BE2C (cell line): ENCODE data around the gene CLIP4.

Source experiments
- DNase-seq: peaks from one replicate; pipeline ENCODE4 v3.0.0-alpha.2; 2020
- H3K27me3 ChIP-seq: fragments of 250-450 bp; sonication (Bioruptor Pico); 2 replicates; pipeline ENCODE4 v1.5.1; 2020; ENCODE audit warnings: mild to moderate bottlenecking
- H3K36me3 ChIP-seq: fragments of 250-450 bp; sonication (Bioruptor Pico); 2 replicates; pipeline ENCODE4 v1.5.1; 2020; ENCODE audit warnings: mild to moderate bottlenecking
- H3K4me1 ChIP-seq: fragments of 250-450 bp; sonication (Bioruptor Pico); 2 replicates; pipeline ENCODE4 v1.5.1; 2020
- H3K4me3 ChIP-seq: 2 replicates; pipeline ENCODE4 v1.5.1; 2011; ENCODE audit warnings: low read depth, low read length
- H3K9me3 ChIP-seq: fragments of 250-450 bp; sonication (Bioruptor Pico); 2 replicates; pipeline ENCODE4 v1.5.1; 2020
- TF ChIP-seq, protein P1 (sequence below): IDR thresholded peaks from 2 replicates; pipeline ENCODE4 v1.5.1; 2012; ENCODE audit warnings: mild to moderate bottlenecking, low read depth, low read length

Gene CLIP4

DNA sequence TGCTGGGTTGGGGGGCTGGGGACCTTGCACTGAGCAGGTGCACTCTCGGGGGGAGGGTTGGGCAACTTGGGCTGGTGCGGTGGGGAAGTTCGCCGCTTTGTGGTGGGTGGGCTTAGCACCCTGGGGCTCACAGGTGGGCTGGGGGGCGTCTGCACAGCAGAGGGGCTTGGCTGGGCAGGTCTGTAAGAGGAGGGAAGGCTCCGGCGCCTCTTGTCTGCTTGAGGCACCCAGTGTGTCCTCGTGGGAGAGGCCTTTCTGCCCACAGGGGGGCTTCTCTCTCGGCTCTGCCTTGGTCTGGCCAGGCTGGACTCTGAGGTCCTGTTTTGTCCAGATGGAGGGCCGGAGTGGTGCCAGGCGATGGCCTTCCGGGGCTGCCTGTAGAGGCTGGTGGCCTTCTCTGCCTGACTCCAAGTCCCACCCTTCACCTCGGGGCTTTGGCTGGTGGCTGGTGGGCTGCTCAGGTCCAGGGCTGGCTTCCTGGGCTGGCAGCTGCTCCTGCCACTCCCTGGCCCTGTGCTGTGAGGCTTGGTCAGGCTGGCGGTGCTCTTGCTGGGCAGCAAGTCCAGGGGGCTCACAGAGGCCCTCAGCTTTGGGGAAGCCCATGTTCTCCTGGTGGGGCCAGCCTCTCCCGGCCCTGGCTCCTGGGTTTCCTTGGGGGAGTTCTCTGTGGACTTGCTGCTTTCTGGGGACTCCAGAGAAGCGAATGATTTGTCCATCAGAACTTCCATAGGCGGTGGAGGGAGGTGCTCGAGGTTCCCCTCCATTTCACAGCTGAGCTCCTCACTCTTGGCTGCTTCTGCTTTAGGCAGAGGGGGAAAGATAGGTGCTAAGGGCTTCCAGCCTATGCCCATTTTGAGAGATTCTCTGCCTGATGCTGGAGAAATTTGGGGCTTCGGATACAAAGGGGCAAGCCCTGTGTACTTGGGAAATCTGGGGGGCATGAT is 43.9 kb upstream of the CLIP4 start:
- DNase-seq = no peak
- Histone ChIP-seq H3K4me3 (no peak overlapping the region), H3K36me3 (no peaks in the 10 kb centered on the region), H3K4me1 (peaks cover 5% of the 10 kb centered on the region; the same call in 1 of the 2 replicates), H3K27me3 (no peaks in the 10 kb centered on the region), H3K9me3 (no peaks in the 10 kb centered on the region)
- TF ChIP-seq, protein P1, sequence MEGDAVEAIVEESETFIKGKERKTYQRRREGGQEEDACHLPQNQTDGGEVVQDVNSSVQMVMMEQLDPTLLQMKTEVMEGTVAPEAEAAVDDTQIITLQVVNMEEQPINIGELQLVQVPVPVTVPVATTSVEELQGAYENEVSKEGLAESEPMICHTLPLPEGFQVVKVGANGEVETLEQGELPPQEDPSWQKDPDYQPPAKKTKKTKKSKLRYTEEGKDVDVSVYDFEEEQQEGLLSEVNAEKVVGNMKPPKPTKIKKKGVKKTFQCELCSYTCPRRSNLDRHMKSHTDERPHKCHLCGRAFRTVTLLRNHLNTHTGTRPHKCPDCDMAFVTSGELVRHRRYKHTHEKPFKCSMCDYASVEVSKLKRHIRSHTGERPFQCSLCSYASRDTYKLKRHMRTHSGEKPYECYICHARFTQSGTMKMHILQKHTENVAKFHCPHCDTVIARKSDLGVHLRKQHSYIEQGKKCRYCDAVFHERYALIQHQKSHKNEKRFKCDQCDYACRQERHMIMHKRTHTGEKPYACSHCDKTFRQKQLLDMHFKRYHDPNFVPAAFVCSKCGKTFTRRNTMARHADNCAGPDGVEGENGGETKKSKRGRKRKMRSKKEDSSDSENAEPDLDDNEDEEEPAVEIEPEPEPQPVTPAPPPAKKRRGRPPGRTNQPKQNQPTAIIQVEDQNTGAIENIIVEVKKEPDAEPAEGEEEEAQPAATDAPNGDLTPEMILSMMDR = no peak

DNA sequence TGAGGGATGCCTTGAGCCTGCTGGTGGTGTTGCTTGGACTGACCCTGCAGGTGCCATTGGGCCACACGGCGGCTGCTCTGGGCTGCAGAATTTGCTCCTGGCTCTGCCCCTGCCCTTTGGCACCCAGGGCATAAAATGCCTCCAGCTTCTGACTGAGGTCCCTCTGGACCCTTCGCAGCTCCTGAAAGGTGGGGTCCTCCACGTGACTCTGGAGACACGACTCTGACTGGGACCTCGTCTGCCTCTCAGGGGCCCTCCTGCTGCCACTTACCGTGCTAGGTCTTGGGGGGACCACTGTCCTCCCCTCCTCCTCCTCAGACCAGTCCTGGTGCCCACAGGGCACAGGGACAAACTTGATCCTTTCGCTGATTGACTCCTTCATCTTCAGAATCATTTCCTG is 43.0 kb upstream of the CLIP4 start:
- Histone ChIP-seq H3K4me3 (no peak overlapping the region), H3K9me3 (no peaks in the 10 kb centered on the region), H3K4me1 (peaks cover 5% of the 10 kb centered on the region; the same call in 1 of the 2 replicates), H3K27me3 (no peaks in the 10 kb centered on the region), H3K36me3 (no peaks in the 10 kb centered on the region)
- TF ChIP-seq, protein P1 = no peak
- no peak for DNase-seq

DNA sequence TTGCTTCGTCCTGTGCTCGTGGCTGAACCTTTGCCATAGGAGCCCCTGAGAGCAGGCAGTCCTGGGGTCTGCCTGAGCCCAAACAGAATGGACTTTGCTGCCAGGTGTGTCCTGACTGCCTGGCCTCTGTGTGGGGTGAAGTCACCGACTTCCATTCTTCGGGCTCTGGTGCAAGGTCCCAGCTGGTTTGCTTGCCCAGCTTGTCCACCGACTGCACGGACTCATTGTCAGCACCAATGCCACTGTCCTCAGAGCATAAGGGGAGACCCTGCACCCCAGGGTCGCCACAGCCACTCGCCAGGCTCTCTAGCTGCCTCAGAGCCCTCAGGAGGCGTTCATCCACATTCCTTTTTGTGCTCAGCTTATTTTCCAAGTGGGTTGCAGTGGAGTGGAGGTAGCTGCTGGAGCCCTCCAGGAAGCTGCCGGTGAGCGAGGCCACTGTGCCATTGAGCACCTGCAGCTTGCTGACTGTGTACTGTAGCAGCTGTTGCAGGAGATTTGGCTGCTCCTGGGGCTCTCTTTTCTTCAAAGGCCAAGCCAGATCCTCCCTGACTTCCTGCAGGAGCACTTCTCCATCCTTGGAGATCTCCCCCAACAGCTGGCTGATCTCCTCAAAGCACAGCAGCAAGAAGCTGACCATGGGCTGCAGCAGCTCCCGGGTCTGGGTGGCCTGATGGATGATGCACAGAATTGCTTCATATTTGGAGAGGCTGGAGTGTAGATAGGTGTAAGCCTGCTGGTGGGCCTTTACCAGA is 42.1 kb upstream of the CLIP4 start:
- peaks cover 5% of the 10 kb centered on the region; the same call in 1 of the 2 replicates for H3K4me1 ChIP-seq
- H3K27me3 ChIP-seq = no peaks in the 10 kb centered on the region
- H3K4me3 ChIP-seq = no peak overlapping the region
- H3K36me3 ChIP-seq = no peaks in the 10 kb centered on the region
- no peaks in the 10 kb centered on the region for H3K9me3 ChIP-seq
- DNase-seq = no peak
- TF ChIP-seq, protein P1 = no peak

DNA sequence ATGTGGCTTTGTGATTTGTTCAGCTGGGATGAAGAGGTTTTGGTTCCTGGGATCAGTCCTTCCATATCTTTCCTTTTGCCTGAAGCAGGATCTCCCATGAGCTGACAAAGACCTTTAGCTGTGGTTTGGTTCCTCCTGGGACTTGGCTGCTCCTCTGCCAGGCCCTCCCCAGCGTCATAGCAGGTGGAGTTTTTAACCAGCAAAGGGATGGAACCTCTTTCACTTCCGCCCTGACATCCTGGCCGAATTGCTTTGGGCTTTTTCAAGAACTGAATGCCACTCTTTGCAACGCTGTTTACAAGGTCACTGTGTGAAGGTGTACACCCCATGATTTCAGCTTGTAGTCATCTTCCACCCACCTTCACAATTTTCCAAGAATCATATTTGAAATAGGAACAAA is 41.3 kb upstream of the CLIP4 start:
- no peaks in the 10 kb centered on the region for H3K36me3 ChIP-seq
- H3K27me3 ChIP-seq = no peaks in the 10 kb centered on the region
- no peak for DNase-seq
- H3K9me3 ChIP-seq = no peaks in the 10 kb centered on the region
- no peak overlapping the region for H3K4me3 ChIP-seq
- TF ChIP-seq, protein P1 = no peak
- H3K4me1 ChIP-seq = peaks cover 5% of the 10 kb centered on the region; the same call in 1 of the 2 replicates

DNA sequence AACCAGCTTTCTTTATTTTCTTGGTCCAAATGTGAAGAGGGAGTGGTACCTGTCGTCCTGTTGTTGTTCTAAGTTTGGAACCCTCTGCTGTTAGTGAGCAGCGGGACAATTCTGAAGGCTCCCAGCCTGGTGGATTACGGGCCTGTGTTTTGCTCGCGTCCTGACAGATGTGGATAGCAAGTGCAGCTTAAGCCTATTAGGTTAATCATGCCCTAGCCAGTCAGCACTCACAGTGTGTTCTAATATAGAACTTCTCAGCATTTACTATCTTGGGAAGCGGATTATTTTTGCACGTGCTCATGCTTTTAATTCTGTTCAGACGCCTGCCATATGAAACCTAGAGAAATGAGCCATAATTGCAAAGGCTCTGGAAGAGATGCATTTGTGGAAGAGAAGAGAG is 40.8 kb upstream of the CLIP4 start, which contains the start of gene PCARE:
TSS of gene PCARE (minus strand) at position 113 of the 400 bp plus-strand sequence. CDS start 262 bp downstream, outside the sequence.
- H3K27me3 ChIP-seq = no peaks in the 10 kb centered on the region
- no peak for DNase-seq
- no peaks in the 10 kb centered on the region for H3K9me3 ChIP-seq
- no peak within 1 kb of the TSS for H3K4me3 ChIP-seq
- no peaks in the 10 kb centered on the region for H3K36me3 ChIP-seq
- TF ChIP-seq, protein P1 = no peak
- peaks cover 5% of the 10 kb centered on the region; the same call in 1 of the 2 replicates for H3K4me1 ChIP-seq
